Right lobe of liver (tissue), 6 donors: ENCODE results near the gene SLC6A18. TPM values are rescaled to one million over a fixed set of nuclear protein-coding genes. Genes with fewer than 3 reads are reported as not detected.
A peak's percentile ranks its signal among the peaks of the same experiment; 100 is the strongest.

ENCODE experiments used
- ATAC-seq, 4 donors: fragments of 200-7000 bp; cut with Tn5 transposase; one replicate each; pipeline ENCODE4 v1.9.1; 2020; ENCODE audit warnings: mild to moderate bottlenecking in 4 of 4, moderate library complexity in 4 of 4
- DNase-seq, 3 donors: peaks; one replicate each; pipeline ENCODE4 v3.0.0-alpha.2; 2020
- H3K27ac ChIP-seq, 3 donors: fragments of 200-600 bp; one replicate each; pipeline ENCODE4 v1.8.0; 2022
- H3K27me3 ChIP-seq, 2 donors: fragments of 200-600 bp; one replicate each; pipeline ENCODE4 v1.8.0; 2022
- H3K36me3 ChIP-seq, 4 donors: fragments of 200-600 bp; sonication (generic) in 1 of 4; one replicate each; pipeline versions ENCODE4 v1.5.1 to v1.8.0; 2017 to 2022; ENCODE audit warnings: control low read depth in 1 of 4
- H3K4me1 ChIP-seq, 4 donors: fragments of 200-600 bp; sonication (generic) in 1 of 4; one replicate each; pipeline versions ENCODE4 v1.5.1 to v1.8.0; 2017 to 2022; ENCODE audit warnings: control low read depth in 1 of 4
- H3K4me3 ChIP-seq, 3 donors: fragments of 200-600 bp; one replicate each; pipeline ENCODE4 v1.8.0; 2022
- H3K9me3 ChIP-seq, 4 donors: fragments of 200-600 bp; sonication (generic) in 1 of 4; one replicate each; pipeline versions ENCODE4 v1.5.1 to v1.8.0; 2017 to 2022; ENCODE audit warnings: control low read depth in 1 of 4
- POLR2A ChIP-seq: fragments of 450-650 bp; IDR thresholded peaks from one replicate; pipeline ENCODE4 v1.6.1; 2017; ENCODE audit warnings: antibody characterized with exemption, mild to moderate bottlenecking
- WGBS: methylation state at CpG from one replicate; pipeline ENCODE4 v1.1.6; 2018; ENCODE audit warnings: low coverage, low lambda C conversion rate; ENCODE audit not compliant: insufficient coverage; ENCODE audit errors: missing lambda C conversion rate; 5-methylcytosine and 5-hydroxymethylcytosine counted together
- intact Hi-C, 2 donors: fragments of 100-400 bp; cut with DNase I; formaldehyde crosslinking; loops; one replicate each; pipeline versions ENCODE4 v1.11.2 to v1.14.1; 2022
- total RNA-seq, 6 experiments: library from RNA; depleted of rRNA in 2 of 6; stranded (reverse); fragments of >200 nt in 2 of 6; fragmentation: NEBNext Ultra II Directional in 3 of 6; extraction: Animal tissue kit (Norgen Biotek cat#: 25700) in 3 of 6; gene quantifications; one replicate each; pipeline versions ENCODE4 v1.1.0 to v1.2.4, GENCODE V29; 2016 to 2023
- TF ChIP-seq, protein P1 (sequence below), 4 donors: fragments of 200-600 bp in 3 of 4; fragments of 450-650 bp in 1 of 4; IDR thresholded peaks; one replicate each; pipeline versions ENCODE4 v1.5.1 to v1.8.0; 2016 to 2022; ENCODE audit warnings: antibody characterized with exemption in 4 of 4, mild to moderate bottlenecking in 2 of 4
- donor health status: DM: no; HTN: yes; CAD: no.
- donor health status: DM: no; HTN: no; CAD: no.
- donor health status: DM: no; HTN: no; CAD: no.
- donor health status: DM: no; HTN: yes; CAD: no.
- donor health status: DM: no; HTN: yes; CAD: no.

Gene SLC6A18
- total RNA-seq, 6 experiments from 2014 or later = not detected

DNA sequence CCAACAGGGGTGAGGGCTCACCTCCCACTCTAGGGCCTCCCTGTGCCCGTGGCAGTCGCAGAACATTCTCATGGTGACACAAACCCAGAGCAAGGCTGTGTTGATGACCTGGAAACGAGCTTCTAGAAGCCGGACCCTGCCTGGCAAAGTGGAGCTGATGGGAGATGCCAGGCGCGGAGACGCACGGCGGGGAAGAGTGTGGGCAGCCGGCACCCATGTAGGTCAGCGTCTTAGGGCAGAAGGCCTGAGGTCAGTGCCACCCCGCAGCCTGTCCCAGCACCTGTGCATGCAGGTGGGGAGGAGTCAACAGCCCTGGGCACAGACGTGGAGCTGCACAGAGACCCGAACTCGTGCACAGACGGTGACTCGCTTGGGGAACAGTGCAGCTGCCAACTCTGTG is 5.4 kb downstream of the SLC6A18 start:
- Histone ChIP-seq H3K27ac (no peak overlapping the region), H3K36me3 (no peaks in the 10 kb centered on the region), H3K4me3 (no peak overlapping the region), H3K27me3 (no peaks in the 10 kb centered on the region), H3K4me1 (no peaks in the 10 kb centered on the region), H3K9me3 (no peaks in the 10 kb centered on the region)
- ATAC-seq (no peak), DNase-seq (no peak)
- intact Hi-C loops = no loop called here
- TF ChIP-seq, protein P1, sequence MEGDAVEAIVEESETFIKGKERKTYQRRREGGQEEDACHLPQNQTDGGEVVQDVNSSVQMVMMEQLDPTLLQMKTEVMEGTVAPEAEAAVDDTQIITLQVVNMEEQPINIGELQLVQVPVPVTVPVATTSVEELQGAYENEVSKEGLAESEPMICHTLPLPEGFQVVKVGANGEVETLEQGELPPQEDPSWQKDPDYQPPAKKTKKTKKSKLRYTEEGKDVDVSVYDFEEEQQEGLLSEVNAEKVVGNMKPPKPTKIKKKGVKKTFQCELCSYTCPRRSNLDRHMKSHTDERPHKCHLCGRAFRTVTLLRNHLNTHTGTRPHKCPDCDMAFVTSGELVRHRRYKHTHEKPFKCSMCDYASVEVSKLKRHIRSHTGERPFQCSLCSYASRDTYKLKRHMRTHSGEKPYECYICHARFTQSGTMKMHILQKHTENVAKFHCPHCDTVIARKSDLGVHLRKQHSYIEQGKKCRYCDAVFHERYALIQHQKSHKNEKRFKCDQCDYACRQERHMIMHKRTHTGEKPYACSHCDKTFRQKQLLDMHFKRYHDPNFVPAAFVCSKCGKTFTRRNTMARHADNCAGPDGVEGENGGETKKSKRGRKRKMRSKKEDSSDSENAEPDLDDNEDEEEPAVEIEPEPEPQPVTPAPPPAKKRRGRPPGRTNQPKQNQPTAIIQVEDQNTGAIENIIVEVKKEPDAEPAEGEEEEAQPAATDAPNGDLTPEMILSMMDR (IDR thresholded peaks at IDR 0.05) = no peak
- no peak for TF ChIP-seq POLR2A
- 20% methylated on average over 1 of the region's 17 CpGs for WGBS

DNA sequence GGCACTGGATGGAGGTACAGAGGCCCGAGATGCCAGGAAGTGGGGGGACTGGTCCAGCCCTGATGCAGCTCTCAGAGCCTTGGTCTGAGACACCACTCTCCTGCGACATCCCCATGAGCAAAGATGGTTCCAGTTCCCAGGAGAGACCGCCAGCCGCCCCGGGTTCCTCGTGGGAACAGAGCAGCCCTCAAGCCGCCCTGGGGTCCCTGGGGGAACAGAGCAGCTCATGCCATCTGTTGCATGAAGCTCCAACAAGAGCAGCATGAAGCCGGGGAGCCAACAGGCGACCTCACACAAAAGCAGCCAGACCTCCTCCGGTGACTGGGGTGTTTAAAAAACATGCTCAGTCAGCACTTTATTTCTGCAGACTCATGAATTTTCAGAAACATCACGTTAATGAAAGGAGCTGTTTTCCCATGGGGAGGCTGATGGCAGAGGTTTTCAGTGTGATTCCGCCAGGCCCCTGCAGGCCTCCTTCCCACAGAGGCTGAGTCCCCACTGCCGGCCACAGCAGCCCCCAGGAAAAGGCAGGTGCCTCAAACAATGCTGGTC is 6.2 kb downstream of the SLC6A18 start:
- H3K9me3 ChIP-seq = no peaks in the 10 kb centered on the region
- TF ChIP-seq POLR2A = no peak
- TF ChIP-seq, protein P1 (IDR thresholded peaks at IDR 0.05) = no peak
- WGBS = no CpG with 5 or more reads among the region's 13 CpGs
- H3K4me1 ChIP-seq = no peaks in the 10 kb centered on the region
- no peaks in the 10 kb centered on the region for H3K36me3 ChIP-seq
- ATAC-seq = no peak
- H3K4me3 ChIP-seq = no peak overlapping the region
- H3K27me3 ChIP-seq = no peaks in the 10 kb centered on the region
- no peak overlapping the region for H3K27ac ChIP-seq
- intact Hi-C loops = no loop called here
- no peak for DNase-seq

DNA sequence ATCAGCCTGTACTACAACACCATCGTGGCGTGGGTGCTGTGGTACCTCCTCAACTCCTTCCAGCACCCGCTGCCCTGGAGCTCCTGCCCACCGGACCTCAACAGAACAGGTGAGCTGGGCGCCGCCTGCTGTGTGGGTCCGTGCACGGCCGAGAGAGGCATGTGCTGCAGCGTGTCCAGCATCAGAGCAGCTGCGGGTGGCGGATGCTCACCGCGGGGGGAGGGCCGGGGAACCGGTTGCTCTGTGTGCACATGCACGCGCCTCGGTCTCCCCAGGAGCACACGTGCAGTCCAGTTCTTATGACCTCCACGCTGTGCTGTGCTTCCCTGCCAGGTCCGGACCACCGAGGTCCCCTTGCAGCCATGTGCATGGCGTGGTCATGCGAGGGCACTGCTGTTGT is 7.6 kb downstream of the SLC6A18 start:
- DNase-seq = no peak
- no peak overlapping the region for H3K27ac ChIP-seq
- no peaks in the 10 kb centered on the region for H3K27me3 ChIP-seq
- no peak for TF ChIP-seq POLR2A
- TF ChIP-seq, protein P1 (IDR thresholded peaks at IDR 0.05) = no peak
- H3K4me3 ChIP-seq = no peak overlapping the region
- H3K36me3 ChIP-seq = no peaks in the 10 kb centered on the region
- H3K9me3 ChIP-seq = no peaks in the 10 kb centered on the region
- no peak for ATAC-seq
- WGBS = 61% methylated on average over 9 of the region's 25 CpGs
- no peaks in the 10 kb centered on the region for H3K4me1 ChIP-seq
- intact Hi-C loops = no loop called here

DNA sequence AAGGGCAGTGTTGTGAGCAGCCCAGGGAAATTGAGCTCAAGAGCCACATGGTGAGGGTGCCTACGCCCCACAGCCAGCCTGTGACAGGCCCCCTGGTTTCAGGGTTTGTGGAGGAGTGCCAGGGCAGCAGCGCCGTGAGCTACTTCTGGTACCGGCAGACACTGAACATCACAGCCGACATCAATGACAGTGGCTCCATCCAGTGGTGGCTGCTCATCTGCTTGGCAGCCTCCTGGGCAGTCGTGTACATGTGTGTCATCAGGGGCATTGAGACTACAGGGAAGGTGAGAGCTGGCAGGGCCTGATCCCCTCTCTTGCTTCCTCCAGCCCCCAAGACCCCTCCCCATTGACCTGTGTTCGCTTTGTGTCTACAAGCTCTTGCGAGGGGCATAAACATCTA is 10.2 kb downstream of the SLC6A18 start:
- WGBS = 52% methylated on average over 7 of the region's 8 CpGs
- Histone ChIP-seq H3K4me3 (no peak overlapping the region), H3K4me1 (no peaks in the 10 kb centered on the region), H3K36me3 (no peaks in the 10 kb centered on the region), H3K27ac (no peak overlapping the region), H3K27me3 (no peaks in the 10 kb centered on the region), H3K9me3 (no peaks in the 10 kb centered on the region)
- no peak for DNase-seq
- peak; percentile 61 to 71 (median 65) for ATAC-seq
- TF ChIP-seq, protein P1 (IDR thresholded peaks at IDR 0.05) = peak in 3 of 4 donors; percentile 7 to 36 (median 24)
- TF ChIP-seq POLR2A = no peak
- intact Hi-C loops = no loop called here

DNA sequence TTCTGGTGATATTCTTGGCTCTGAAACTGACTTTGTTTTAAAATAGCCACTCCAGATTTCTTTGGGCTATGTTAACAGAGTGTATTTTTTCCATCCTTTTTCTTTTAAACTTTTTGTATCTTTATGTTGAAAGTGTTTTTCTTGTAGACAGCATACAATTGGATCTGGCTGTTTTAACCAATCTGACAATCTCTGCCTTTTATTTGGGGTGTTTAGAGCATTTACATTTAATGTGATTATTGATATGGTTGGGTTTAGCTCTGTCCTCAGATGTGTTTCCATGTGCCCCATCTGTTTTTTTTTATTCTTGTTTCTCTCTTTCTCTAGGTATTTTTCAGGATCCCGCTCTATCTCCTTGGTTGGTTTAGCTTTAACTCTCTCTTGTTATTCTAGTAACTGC is 10.7 kb downstream of the SLC6A18 start:
- no peaks in the 10 kb centered on the region for H3K4me1 ChIP-seq
- no peak overlapping the region for H3K4me3 ChIP-seq
- intact Hi-C loops = no loop called here
- 100% methylated on average over 1 of the region's 1 CpG for WGBS
- no peak for DNase-seq
- H3K36me3 ChIP-seq = no peaks in the 10 kb centered on the region
- H3K9me3 ChIP-seq = no peaks in the 10 kb centered on the region
- no peak overlapping the region for H3K27ac ChIP-seq
- no peak for ATAC-seq
- no peak for TF ChIP-seq POLR2A
- TF ChIP-seq, protein P1 (IDR thresholded peaks at IDR 0.05) = no peak
- H3K27me3 ChIP-seq = no peaks in the 10 kb centered on the region
